ENCODE results near the gene SCD.

DNA sequence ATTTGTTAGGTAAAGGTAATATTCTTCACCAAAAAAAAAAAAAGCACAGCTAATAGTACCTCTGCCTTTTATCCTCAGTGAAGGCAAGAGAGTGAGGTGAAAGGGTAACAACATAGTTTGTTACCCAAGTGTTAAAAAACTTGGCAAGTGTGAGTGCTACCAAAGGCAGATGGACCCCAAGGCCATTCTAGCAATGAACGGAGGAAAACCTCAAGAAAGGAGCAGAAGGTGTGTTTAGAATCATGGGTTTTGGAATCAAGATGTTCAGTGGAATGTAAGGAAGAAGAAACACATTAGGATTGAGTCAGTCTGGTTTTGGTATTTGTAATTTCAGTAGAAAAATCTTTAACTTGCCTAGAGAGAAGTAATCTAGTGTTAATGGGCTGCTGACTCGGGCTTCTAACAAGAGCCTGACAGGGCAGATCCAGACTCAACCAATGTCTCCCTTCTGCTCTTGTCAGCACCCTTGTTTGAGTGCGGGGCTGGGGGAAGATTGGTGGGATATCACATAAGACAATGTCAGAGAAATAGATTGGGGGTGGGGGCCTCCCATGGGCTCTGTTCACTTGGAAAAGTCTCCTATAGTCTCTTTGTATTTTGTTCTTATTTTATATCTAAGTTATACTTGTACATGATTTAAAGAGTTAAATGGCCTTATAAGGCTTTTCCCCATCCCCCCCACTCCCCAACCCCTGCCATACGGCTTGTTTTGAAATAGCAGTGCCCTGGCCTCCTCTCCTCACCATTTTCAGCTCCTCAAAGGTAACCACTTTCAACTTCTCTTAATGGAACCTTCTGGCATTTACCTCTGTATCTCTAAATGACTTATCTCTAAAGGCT, 44.4 kb downstream of the SCD start:
- TF ChIP-seq FOXP2 (optimal IDR thresholded peaks at IDR 0.05; ENCODE audit: borderline replicate concordance, extremely low read depth, extremely low read length, insufficient read depth) (no peak), POLR2AphosphoS5 (IDR thresholded peaks at IDR 0.05; ENCODE audit: low read depth, low read length) (no peak)
